HG03097 (cell line): ENCODE measurements around the gene MAP3K5.
"Not testable (repeated sequence)": the region's sequence is repeated elsewhere in the genome, so short reads cannot be mapped to it uniquely, and the experiment has no call there.

Experiments used
- ATAC-seq: cut with Tn5 transposase; IDR thresholded peaks from one replicate; pipeline ENCODE4 v1.9.1; 2021; ENCODE audit not compliant: unreplicated experiment, low FRiP score

Gene MAP3K5

DNA sequence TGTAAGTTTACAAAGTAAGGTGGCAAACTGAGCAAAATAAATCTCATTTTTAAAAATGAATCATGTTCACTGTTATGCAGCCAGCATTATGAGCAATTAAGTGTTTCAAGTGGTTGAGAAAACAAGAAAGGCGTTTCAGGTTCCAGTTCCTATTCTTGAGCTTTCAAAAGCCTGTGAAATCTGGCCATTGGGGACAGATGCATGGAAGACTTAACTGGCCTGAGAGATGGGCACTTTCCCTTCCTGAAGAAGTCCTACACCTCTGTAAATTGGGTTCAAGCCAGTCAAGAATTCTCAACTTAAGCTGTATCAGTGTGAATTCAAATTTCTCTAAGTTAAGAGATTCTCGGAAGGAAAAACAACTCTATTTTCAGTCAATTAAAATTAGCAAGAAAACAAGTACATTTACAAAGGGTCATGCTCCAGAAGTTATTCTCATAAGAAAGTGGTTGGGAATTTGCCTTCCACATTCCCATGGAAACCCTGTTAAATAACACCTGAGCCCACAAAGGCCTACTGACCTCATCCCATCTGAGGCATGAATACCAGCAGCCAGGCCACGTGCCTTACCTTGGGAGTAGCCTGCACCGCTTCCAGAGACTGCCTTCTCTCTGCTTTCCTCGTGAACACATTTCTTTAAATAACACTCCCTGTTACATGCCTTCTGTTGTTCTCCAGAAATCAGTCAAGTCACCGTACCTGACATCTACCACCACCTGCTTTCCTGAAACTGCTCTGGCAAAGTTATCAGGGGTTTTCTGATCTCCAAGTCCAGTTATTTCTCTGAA, 19.4 kb downstream of the MAP3K5 start:
- ATAC-seq: peak; percentile 70

DNA sequence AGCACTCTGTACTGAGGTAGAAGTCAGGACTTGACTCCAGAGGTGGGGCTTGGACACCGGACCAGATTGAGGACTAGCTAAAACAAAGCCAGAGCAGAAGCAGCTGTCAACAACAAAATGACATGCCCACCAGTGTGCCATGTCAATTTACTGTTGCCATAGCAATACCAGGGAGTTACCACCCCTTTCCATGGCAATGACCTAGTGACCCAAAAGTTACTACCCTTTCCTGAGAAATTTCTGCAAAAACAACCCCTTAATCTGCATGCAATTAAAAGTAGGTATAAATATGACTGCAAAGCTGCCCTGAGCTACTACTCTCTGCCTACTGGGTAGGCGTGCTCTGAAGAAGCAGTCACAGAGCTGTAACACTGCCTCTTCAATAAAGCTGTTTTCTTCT, 21.0 kb downstream of the MAP3K5 start:
- ATAC-seq: no peak

GRCh38 chr6:136769759-136770158, 22.5 kb downstream of the MAP3K5 start:
- ATAC-seq: no peak

DNA sequence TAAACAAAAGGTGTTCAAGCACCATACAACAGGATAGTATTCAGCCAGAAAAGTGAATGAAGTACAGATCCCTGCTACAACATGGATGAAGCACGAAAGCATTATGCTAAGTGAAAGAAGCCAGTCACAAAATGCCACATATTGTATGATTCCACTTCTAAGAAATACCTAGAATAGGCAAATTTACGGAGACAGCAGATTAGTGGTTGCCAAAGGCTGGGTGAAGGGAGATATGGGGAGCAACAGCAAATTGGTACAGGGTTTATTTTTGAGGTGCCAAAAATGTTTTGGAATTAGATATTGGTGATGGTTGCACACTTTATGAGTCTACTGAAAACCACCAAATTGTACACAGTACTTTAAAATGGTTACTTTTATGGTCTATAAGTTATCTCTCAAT, 23.2 kb downstream of the MAP3K5 start:
- ATAC-seq: no peak

- no peak for ATAC-seq
Observed at GRCh38 chr6:136767570-136768309, 24.5 kb downstream of the MAP3K5 start.

GRCh38 chr6:136767103-136767502, 25.2 kb downstream of the MAP3K5 start:
- ATAC-seq: no peak

DNA sequence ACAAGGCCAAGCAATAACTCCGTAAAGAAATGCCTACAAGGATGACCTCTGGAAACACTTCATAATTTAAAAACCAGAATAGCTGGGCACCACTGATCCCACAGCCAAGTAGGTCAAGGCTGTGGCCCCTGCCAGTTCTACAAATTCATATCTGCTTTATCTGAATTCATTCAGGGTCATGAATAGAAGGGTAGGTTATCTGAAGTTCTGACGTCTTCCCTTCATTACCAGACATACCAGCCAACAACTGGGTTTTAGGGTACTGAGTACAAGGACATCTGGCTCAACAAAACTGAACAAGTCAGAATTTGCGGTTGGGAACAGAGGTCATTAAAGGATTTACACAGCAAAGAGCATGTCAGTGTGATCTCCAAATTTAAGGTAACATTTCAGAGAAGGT, 26.0 kb downstream of the MAP3K5 start:
- no peak for ATAC-seq

DNA sequence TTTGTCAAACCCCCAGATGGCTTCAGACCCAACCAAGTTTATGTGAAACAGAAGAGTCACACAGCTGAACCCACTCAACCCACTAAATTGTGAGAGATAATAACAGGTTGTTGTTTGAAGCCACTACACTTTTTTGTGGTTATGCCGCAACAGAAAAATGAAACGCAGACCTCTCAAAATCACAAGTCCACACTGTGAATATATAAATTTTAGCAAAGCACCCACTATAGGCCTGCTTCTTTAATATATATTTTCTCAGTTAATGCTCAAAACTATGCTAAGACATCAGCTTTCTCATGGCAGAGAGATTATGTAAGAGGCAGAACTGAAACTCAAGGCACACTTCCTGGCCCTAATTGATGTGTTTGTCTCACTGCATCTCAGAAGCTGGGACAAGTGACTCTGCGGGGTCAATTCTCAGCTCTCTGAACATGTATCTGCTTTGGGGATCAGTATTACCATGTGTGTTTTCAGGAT, 27.7 kb downstream of the MAP3K5 start:
- ATAC-seq: peak; percentile 42

- ATAC-seq: peak; percentile 37
Observed at GRCh38 chr6:136763716-136764516, 28.4 kb downstream of the MAP3K5 start.

- ATAC-seq: no peak
Observed at GRCh38 chr6:136763255-136763654, 29.0 kb downstream of the MAP3K5 start.

DNA sequence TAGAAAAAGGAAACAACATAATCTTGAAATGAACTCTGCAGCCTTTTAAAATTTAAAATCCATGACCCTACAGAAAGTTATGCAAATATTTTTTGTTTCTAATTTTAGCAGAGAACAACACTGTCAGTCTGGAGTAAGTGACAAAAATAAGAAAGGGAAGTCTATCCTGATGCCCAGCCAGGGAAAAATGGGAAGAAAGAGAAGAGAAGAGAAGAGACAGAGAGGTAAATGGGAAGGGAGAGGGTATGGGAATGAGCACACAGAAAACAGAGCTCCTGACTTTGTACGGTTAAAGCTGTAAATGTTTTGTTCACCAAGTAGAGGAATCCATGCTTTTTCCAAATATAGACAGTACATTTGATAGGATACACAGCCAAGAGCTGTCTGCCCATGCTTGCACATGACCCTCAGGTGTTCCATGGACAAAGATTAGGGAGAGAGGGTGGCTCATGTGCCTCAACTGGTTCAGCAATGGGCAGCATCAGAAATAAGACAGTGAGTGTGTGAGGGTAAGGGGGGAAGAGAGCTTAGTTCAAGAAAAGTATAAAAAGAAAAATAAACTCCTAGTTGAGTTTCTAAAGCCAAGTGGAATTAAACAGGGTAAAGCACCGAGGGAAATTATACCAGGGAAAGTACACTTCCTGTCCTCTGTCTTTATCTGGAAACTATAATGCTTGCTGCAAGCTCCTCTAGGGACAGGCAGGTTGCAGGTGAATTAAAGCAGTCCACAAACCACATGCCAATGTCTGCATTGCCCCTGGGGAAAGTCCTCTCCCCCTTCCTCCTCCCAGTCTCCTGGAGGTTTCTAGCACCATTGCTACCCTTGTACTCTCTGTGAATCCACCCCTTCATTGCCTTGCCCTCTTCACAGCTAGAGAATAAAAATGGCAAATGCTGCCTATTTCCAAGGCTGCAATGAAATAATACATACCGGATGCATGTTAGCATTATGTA, 30.0 kb downstream of the MAP3K5 start:
- no peak for ATAC-seq

GRCh38 chr6:136761227-136761922, 30.9 kb downstream of the MAP3K5 start:
- no peak for ATAC-seq

- ATAC-seq: not testable (repeated sequence)
Observed at GRCh38 chr6:136760781-136761180, 31.5 kb downstream of the MAP3K5 start.

GRCh38 chr6:136757150-136757549, 35.1 kb downstream of the MAP3K5 start:
- no peak for ATAC-seq

GRCh38 chr6:136754820-136755219, 37.5 kb downstream of the MAP3K5 start:
- no peak for ATAC-seq

DNA sequence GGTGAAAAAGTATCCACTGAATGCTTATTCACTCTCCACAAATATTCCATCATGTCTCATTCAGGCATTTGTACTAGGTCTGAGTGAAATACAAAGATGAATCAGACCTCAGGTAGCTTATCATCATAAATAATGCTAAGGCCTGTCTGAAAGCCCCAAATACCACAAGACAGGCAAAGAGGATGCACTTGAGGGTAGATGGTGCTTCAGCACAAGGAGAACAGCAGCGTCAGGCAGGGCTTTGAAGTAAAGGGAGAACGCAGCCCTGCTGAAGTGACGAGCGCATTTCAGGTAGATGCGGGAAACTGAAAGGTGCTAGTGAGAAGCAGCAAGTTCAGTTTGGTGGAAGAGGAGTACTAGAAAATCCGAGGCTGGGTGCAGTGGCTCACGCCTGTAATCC, 38.7 kb downstream of the MAP3K5 start:
- no peak for ATAC-seq

GRCh38 chr6:136752554-136752953, 39.7 kb downstream of the MAP3K5 start:
- no peak for ATAC-seq

DNA sequence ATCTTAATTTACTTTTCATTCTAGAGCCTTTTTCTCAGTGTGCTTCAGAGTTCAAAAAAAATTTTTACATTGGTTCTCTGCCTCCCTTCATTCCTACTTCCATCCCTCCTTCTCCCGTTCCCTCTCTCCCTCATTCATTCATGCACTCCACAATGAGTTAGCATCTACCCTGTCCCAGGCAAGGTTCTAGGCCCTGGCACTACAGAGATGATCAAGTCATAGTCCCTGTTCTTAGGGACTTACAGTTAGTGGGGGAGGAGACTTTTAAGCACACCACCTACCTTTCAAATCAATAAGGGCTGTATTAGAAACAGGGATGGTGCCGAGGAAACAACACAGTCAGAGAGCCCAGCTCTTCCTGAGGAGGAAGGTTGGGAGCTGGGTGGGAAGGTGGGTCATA, 40.3 kb downstream of the MAP3K5 start:
- no peak for ATAC-seq

GRCh38 chr6:136751522-136751956, 40.7 kb downstream of the MAP3K5 start:
- peak; percentile 84 for ATAC-seq
